ENCODE data around the gene SLC25A40. TPM values are rescaled to one million over a fixed set of nuclear protein-coding genes. Genes with fewer than 3 reads are reported as not detected.

The SLC25A40 gene
- total and polyA plus RNA-seq, 2 of the 13 experiments (the other 11 are each of a cell fraction or from before 2014, with no cell fraction given): 12.9 to 13.6 TPM

DNA sequence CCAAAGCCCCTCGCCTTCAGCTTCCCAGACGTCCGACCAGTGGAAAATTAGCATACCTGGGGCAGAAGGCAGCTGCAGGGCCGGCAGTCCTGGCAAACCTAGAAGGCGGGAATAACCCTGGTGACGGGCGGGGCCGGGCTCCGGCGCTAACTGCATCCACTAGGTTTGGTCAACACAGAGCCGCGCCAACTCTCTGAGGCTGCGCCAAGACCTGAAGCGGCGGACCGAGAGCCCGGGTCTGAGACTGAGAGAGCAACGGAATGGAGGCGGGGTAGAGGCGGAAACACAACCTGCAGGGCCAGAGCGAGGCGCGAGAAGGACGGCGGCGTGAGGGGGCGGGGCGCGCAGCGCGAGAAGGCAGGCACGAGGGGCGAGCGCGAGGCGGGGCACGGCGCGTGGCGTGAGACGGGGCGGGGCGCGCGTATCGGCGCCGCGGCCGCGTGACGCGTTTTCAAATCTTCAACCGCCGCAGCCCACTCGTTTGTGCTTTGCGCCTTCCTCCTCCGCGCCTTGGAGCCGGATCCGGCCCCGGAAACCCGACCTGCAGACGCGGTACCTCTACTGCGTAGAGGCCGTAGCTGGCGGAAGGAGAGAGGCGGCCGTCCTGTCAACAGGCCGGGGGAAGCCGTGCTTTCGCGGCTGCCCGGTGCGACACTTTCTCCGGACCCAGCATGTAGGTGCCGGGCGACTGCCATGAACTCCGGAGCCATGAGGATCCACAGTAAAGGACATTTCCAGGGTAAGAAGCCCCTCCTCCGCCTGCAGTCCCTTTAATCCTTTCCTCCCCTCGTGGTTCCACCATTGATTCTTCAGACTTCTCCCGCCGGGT, at the start of gene SLC25A40, which contains the start of gene DBF4 (continued):
- TF ChIP-seq, protein P1, sequence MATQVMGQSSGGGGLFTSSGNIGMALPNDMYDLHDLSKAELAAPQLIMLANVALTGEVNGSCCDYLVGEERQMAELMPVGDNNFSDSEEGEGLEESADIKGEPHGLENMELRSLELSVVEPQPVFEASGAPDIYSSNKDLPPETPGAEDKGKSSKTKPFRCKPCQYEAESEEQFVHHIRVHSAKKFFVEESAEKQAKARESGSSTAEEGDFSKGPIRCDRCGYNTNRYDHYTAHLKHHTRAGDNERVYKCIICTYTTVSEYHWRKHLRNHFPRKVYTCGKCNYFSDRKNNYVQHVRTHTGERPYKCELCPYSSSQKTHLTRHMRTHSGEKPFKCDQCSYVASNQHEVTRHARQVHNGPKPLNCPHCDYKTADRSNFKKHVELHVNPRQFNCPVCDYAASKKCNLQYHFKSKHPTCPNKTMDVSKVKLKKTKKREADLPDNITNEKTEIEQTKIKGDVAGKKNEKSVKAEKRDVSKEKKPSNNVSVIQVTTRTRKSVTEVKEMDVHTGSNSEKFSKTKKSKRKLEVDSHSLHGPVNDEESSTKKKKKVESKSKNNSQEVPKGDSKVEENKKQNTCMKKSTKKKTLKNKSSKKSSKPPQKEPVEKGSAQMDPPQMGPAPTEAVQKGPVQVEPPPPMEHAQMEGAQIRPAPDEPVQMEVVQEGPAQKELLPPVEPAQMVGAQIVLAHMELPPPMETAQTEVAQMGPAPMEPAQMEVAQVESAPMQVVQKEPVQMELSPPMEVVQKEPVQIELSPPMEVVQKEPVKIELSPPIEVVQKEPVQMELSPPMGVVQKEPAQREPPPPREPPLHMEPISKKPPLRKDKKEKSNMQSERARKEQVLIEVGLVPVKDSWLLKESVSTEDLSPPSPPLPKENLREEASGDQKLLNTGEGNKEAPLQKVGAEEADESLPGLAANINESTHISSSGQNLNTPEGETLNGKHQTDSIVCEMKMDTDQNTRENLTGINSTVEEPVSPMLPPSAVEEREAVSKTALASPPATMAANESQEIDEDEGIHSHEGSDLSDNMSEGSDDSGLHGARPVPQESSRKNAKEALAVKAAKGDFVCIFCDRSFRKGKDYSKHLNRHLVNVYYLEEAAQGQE (IDR thresholded peaks at IDR 0.05; ENCODE audit: borderline replicate concordance in 1 of 2, low read depth in 1 of 2, low read length in 2 of 2): no peak
- TF ChIP-seq, protein P2, sequence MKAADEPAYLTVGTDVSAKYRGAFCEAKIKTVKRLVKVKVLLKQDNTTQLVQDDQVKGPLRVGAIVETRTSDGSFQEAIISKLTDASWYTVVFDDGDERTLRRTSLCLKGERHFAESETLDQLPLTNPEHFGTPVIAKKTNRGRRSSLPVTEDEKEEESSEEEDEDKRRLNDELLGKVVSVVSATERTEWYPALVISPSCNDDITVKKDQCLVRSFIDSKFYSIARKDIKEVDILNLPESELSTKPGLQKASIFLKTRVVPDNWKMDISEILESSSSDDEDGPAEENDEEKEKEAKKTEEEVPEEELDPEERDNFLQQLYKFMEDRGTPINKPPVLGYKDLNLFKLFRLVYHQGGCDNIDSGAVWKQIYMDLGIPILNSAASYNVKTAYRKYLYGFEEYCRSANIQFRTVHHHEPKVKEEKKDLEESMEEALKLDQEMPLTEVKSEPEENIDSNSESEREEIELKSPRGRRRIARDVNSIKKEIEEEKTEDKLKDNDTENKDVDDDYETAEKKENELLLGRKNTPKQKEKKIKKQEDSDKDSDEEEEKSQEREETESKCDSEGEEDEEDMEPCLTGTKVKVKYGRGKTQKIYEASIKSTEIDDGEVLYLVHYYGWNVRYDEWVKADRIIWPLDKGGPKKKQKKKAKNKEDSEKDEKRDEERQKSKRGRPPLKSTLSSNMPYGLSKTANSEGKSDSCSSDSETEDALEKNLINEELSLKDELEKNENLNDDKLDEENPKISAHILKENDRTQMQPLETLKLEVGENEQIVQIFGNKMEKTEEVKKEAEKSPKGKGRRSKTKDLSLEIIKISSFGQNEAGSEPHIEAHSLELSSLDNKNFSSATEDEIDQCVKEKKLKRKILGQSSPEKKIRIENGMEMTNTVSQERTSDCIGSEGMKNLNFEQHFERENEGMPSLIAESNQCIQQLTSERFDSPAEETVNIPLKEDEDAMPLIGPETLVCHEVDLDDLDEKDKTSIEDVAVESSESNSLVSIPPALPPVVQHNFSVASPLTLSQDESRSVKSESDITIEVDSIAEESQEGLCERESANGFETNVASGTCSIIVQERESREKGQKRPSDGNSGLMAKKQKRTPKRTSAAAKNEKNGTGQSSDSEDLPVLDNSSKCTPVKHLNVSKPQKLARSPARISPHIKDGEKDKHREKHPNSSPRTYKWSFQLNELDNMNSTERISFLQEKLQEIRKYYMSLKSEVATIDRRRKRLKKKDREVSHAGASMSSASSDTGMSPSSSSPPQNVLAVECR (CRISPR knock-in tag; IDR thresholded peaks at IDR 0.05; ENCODE audit: borderline replicate concordance): peak; percentile 86
- TF ChIP-seq TP53 (CRISPR knock-in tag; conservative IDR thresholded peaks at IDR 0.05): 0 out of 2 replicates have a peak, but pooled peaks have one; percentile 75
- no peak for TF ChIP-seq ZNF207 (IDR thresholded peaks at IDR 0.05; ENCODE audit: borderline replicate concordance)
- no peak for TF ChIP-seq ZNF782 (CRISPR knock-in tag; IDR thresholded peaks at IDR 0.05; ENCODE audit: borderline replicate concordance)
- TF ChIP-seq RAD51 (IDR thresholded peaks at IDR 0.05; ENCODE audit: borderline replicate concordance): no peak
- TF ChIP-seq AGO2 (optimal IDR thresholded peaks at IDR 0.05; ENCODE audit: low read depth, low read length): peak; percentile 55
- TF ChIP-seq ZNF12 (CRISPR knock-in tag; IDR thresholded peaks at IDR 0.05): no peak; the same call in 1 of the 2 replicates
- no peak for TF ChIP-seq CEBPG (CRISPR knock-in tag; IDR thresholded peaks at IDR 0.05)
- TF ChIP-seq, protein P3, sequence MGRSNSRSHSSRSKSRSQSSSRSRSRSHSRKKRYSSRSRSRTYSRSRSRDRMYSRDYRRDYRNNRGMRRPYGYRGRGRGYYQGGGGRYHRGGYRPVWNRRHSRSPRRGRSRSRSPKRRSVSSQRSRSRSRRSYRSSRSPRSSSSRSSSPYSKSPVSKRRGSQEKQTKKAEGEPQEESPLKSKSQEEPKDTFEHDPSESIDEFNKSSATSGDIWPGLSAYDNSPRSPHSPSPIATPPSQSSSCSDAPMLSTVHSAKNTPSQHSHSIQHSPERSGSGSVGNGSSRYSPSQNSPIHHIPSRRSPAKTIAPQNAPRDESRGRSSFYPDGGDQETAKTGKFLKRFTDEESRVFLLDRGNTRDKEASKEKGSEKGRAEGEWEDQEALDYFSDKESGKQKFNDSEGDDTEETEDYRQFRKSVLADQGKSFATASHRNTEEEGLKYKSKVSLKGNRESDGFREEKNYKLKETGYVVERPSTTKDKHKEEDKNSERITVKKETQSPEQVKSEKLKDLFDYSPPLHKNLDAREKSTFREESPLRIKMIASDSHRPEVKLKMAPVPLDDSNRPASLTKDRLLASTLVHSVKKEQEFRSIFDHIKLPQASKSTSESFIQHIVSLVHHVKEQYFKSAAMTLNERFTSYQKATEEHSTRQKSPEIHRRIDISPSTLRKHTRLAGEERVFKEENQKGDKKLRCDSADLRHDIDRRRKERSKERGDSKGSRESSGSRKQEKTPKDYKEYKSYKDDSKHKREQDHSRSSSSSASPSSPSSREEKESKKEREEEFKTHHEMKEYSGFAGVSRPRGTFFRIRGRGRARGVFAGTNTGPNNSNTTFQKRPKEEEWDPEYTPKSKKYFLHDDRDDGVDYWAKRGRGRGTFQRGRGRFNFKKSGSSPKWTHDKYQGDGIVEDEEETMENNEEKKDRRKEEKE (IDR thresholded peaks at IDR 0.05): no peak
- peak; percentile 50 for TF ChIP-seq ZNF891 (CRISPR knock-in tag; IDR thresholded peaks at IDR 0.05)
- TF ChIP-seq SP140L (CRISPR knock-in tag; IDR thresholded peaks at IDR 0.05; ENCODE audit: borderline replicate concordance): no peak
- TF ChIP-seq ZNF292 (CRISPR knock-in tag; IDR thresholded peaks at IDR 0.05; ENCODE audit: borderline replicate concordance, low read depth): peak; percentile 78; the same call in 1 of the 2 replicates
- peak; percentile 88 for TF ChIP-seq ASH2L (IDR thresholded peaks at IDR 0.05; ENCODE audit: insufficient read length, low read depth, low read length)
- peak; percentile 34; the same call in 1 of the 2 replicates for TF ChIP-seq ESRRA (CRISPR knock-in tag; IDR thresholded peaks at IDR 0.05; ENCODE audit: low read depth)
- TF ChIP-seq REXO4 (CRISPR knock-in tag; IDR thresholded peaks at IDR 0.05; ENCODE audit: borderline replicate concordance): no peak
- no peak for TF ChIP-seq KDM4B (CRISPR knock-in tag; IDR thresholded peaks at IDR 0.05)
- peak; percentile 95 for TF ChIP-seq DNMT1 (CRISPR knock-in tag; IDR thresholded peaks at IDR 0.05)
- peak; percentile 93 for TF ChIP-seq SALL1 (CRISPR knock-in tag; IDR thresholded peaks at IDR 0.05)

Measured in HepG2 (cell line).